Ramos (cell line): ENCODE measurements around the gene GPRIN2.
"Not testable (repeated sequence)": the region's sequence is repeated elsewhere in the genome, so short reads cannot be mapped to it uniquely, and the experiment has no call there.

Source experiments
- in situ Hi-C: fragments of 300-500 bp; cut with MboI; formaldehyde crosslinking; loops from one replicate; pipeline ENCODE4 v1.14.3; 2022; ENCODE audit warnings: low sequenced_read_pairs; ENCODE audit not compliant: unreplicated experiment

The GPRIN2 gene

DNA sequence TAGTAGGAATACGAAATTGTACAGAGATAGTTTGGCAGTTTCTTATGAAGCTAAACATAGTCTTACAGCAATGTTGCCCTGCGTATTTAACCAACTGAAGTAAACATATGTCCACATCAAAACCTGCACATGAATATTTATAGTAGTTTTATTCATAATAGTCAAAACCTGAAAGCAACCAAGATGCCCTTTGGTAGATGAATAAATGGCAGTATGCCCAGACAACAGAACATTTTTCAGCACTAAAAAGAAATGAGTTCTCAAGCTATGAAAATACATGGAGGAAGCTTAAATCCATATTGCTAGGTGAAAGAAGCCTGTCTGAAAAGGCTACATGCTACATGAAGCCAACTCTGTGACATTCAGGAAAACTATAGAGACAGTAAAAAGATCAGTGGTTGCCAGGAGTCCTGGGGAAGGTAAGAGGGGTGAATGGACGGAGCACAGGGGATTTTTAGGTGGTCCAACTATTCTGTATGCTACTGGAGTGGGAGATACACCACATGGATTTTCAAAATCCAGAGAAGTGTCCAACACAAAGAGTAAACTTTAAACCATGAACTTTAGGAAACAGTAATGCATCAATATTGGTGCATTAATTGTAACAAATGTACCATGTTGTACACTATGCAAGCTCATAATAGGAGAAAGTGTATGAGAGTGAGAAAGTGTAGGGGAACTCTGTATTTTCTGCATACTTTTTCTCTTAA is 17.6 kb downstream of the GPRIN2 start:
- in situ Hi-C loops: no loop called here

DNA sequence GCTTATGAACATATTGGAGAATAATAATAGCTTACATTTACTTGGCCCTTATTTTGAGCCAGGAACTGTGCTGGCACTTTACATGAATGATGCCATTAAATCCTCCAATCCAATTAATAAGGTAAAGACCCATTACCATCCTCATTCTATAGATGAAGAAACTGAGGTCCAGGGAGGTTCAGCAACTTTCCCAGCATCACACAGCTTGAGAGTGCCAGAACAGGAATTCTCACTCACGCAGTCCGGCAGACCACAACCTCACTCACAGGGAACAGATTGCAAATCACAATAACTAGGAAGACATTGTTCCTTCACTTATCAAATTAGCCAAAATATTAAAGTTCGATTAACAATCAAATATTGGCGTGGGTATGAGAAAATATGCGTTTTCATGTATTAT is 18.3 kb downstream of the GPRIN2 start:
- in situ Hi-C loops: no loop called here

DNA sequence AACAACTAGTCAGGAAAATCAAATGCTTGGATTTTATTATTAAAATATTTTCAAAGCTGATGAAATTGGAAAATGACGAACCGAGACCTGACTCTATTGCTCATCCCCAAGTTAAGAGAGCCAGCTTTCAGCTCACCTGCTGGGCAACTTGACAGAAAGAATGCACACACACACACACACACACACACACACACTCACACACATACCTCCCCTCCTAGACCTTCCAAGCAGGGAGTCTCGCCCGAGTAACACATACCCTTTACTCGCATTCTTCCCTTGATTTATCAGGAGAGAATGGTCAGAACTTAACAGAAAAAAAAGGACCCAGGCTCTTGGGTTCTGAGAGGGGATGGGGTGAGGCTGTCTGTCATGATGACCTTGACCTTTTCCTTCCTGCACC is 19.1 kb downstream of the GPRIN2 start:
- in situ Hi-C loops: no loop called here

DNA sequence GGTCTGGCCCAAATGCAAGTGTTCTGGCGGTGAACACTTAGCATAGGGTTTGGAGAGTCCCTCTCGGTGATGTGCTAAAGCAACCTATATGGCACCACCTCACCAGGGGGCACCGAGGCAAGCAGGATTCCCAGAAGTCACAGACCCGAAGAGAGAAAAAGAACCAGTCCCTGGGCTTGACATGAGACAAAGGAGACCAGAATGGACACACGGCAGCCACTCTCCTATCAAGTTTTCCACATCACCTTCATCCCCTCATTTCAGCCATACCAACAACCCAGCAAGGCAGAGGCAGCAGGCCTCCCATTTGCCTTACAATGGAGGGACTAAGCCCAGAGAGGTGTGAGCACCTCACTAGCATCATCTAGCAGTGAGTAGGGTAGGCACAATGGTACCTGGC is 19.7 kb downstream of the GPRIN2 start:
- in situ Hi-C loops: no loop called here

DNA sequence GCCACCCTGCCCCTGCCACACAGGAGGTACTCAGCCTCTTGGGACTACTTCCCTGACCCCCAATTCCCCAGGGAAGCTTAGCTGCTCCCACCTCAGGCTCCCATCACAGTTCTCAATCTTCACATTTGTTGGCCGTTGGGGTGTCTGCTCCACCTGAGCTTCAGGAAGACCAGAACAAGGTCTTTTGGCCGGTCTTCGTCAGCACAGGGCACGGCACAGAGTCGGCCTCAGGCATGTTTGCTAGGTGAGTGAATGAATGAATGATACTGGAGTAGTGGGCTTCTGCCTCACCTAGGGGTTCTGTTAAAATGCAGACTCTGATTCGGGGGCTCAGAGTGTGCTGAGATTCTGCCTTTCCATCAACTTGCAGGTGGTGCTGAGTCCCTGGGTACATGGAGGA is 20.3 kb downstream of the GPRIN2 start:
- in situ Hi-C loops: no loop called here

DNA sequence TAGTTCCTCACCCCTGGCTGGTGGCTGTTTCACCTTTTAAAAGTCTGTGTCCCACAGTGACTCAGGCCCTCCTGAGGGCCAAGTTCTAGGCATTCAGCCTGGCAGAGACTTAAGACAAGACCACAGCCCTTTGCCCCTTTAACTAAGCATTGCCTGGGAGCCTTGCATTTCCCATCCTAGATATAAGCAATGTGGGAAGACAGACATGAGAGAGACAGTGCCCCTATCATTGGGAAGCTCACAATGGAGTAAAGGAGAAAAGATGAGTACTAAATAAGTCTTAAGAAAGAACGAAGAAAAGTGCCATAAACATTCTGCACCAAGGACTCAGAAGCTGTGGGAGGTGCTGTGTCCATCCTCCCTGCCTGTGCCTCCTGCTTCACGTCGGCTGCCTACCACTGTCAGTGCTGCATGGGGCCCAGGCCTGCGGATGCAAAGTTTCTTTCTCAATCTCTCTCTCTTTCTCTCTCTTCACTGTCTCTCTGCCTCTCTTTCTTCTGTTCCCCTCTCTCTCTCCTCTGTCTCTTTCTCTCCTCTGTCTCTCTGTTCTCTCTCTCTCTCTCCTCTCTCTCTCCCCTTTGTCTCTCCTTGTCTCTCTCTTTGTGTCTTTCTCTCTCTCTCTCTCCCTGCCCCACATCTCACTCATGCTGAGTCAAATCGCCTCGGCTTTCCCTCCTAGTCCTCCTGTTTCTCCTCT is 21.5 kb downstream of the GPRIN2 start:
- in situ Hi-C loops: no loop called here

DNA sequence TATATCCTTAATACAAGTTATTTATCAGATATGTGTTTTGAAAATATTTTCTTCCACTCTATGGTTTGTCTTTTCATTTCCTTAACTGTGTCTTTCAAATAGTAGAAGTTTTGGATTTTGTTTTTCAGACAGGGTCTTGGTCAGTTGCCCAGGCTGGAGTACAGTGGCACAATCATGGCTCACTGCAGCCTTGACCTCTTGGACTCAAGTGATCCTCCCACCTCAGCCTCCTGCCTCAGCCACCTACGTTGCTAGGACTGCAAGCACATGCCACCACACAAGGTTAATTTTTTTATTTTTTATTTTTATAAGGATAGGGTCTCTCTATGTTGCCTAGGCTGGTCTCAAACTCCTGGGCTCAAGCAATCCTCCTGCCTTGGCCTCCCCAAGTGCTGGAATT is 24.2 kb downstream of the GPRIN2 start:
- in situ Hi-C loops: not testable (repeated sequence)

DNA sequence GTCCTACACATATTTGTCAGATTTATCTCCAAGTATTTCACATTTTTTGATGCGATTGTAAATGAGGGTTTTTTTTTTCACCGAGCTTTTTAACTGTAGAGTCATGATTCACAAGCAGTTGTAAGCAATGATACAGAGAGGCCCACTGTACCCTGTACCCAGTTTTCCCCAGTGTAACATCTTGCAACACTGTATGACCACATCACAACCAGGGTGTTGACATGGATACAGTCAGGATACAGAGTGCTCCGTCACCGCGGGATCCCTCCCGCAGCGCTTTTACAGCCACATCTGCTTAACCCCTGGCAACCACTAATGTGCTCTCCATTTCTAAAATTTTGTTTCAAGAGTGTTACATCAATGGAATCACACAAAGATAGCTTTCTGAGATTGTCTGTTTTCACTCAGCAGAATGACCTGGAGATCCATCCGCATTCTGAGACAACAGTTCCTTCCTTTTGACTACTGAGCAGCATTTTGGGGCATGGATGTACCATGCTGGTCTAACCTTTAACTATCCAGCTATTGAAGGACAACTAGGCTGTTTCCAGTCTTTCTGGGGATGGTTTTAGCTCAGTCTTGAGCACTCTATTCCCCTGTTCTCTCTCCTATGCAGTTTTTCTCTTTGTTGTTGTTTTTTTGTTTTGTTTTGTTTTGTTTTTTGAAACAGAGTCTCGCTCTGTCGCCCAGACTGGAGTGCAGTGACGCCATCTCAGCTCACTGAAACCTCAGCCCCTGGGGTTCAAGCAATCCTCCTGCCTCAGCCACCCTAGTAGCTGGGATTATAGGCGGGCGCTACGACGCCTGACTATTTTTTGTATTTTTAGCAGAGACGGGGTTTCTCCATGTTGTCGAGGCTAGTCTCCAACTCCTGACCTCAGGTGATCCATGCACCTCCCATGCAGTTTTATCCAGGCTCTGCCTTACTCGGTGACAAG is 25.9 kb downstream of the GPRIN2 start:
- in situ Hi-C loops: no loop called here

DNA sequence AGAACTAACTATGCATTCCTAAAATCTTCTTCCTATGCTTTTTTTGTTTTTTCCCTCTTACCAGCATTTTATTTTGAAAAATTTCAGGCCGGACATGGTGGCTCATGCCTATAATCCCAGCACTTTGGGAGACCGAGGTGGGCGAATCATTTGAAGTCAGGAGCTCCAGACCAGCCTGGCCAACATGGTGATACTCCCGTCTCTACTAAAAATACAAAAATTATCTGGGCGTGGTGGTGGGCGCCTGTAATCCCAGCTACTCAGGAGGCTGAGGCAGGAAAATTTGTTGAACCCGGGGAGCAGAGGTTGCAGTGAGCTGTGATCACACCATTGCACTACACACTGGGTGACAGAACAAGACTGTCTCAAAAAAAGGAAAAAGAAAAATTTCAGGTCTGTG is 26.7 kb downstream of the GPRIN2 start:
- in situ Hi-C loops: not testable (repeated sequence)

DNA sequence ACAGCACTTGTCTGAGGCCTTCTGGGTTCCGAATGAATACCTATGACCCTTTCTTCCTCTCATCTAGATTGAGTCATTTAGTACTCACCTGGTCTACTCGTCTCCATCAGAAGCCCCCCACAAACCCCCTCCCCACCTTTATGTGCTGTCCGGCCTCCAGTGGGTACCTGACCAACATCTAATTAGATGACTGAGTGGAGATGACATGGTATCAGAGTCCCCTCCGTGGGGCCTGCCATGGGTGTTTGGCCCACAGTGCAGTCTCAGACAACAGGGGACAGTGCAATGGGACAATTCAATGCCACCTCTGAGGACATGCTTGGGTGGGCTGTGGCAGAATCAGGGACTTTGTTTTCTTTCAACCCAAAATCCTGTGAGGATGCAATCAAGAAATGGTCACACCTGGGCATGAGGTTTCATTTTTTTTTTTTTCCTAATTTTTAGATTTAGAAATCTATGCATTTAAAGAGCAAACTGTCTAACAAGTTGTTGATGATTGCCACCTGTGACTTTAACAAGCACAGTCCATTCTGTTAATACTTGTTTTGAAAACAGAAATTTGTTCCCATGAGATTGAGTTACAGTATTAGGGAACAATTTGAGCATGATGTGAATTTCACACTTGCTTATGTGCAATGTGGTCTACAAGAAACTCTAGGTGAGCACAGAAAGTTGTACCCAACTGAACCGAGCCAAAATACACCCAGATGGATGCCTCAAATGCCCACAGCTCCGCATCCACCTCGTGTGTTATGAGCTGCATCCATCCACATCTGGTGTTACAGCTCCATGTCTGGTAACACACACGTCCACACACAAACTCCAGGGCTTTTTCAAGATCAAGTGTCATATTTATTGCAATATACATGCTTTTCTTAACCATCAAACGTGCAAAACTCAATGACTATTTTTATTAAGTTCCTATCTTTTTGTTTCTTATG is 27.5 kb downstream of the GPRIN2 start:
- in situ Hi-C loops: no loop called here

DNA sequence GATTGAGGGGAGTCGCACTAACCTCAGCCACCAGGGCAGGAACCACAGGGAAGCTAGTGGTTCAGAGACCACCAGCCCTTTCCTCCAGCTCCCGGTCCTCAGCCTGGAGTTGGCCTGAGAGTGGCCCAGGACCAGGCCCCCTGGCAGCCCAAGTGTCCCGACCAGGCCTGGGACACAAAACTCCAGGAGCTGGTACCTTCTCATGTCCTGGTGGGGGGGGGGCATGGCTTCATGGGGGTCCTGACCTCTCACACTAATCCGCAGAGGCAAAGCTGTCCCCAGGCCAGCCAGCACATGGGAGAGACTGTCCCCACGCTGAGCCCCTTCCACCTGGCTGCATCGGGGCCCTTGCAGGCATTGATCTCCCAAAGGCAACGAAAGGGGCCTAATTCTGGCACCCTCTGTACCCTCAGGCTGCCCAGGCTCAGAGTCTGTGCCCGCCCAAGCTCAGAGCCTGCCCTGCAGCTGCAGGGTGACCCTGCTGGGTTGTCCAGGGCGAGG is 28.2 kb downstream of the GPRIN2 start:
- in situ Hi-C loops: no loop called here

DNA sequence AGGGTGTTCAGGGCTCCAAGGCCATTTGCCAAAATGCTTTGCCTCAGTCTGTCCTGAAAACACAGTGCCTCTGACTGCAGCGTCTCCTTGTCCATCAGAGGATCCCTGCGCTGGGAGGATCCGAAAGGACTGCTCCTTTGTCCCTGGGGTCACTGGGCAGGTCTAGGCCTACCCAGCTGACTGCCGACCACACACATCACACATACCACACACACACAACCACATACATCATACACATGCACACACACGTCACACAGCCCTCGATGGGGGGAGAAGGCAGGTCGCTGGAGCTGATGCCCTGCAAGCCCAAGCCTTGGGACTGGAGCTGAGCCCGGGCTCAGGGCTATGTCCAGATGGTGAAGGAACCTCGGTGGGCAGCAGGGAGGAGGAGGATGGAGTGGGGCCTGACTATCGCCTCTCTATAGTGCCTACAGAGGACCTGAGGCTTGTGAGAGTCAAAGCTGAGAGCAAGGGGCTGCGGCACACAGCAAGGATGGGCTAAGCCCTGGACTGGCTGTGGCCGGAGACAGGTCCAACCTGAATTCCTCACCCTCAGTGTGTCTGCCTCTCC is 29.1 kb downstream of the GPRIN2 start:
- in situ Hi-C loops: no loop called here

DNA sequence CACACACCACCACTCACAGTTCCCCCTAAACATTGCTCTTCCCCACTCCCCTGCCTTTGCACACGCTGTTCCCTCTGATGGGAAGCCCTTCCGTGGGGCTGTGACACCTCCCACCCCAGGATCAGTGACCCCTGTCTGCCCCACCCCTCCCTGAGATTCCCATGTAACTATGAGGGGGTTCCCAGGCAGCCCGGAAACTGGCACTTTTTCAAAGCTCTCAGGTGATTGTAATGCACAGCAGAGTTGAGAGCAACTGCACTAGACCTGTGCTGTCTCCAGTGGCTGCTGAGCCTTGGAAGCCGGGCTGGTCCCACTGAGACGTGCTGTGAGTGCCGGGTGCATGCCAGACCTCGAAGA is 29.8 kb downstream of the GPRIN2 start:
- in situ Hi-C loops: no loop called here

DNA sequence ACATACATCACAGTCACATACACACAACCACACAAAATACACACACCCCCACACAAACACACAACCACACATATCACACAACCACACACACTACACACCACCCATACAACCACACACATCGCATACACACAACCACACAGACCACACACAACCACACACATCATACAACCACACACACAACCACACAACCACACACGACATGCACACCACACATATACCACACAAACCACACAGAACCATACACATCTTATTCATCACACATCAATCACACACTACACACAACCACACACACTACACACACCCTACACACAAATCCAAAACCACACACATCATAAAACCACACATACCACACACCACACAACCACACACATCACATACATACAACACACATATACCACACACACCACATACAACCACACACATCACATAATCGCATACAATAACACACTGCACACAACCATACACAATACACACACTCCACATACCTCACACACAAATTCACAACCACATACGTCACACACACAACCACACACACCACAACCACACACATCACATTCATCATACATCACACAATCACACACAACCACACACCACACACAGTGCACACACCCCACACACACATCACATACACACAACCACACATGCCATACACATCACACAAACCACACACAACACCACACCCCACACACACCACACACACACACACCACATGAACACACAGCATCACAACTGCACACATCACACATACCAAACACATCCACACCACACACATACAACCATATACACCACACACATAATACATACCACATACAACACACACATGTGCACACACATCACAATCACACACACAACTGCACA is 30.4 kb downstream of the GPRIN2 start:
- in situ Hi-C loops: no loop called here

DNA sequence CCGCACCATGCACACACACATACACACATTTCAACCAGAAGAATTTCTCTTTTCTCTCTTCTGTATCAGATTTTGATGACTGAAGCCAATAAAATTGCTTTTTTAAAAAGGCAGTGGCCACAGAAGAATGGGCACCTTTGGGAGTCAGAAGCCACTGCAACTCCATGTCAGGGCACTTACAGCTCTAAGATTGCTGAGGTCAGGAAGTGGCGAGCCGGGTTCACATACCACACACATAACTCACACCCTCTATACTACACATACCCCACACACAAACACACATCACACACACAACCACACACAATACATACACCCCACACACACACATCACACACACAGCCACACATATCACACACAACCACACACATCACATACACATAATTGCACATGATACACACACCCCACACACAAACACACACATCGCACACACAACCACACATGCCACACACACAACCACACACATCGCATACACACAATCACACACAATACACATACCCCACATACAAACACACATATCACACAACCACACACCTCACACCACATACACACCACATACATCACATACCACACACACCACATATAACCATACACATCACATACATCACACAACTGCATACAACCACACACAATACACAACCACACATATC is 31.2 kb downstream of the GPRIN2 start:
- in situ Hi-C loops: no loop called here

DNA sequence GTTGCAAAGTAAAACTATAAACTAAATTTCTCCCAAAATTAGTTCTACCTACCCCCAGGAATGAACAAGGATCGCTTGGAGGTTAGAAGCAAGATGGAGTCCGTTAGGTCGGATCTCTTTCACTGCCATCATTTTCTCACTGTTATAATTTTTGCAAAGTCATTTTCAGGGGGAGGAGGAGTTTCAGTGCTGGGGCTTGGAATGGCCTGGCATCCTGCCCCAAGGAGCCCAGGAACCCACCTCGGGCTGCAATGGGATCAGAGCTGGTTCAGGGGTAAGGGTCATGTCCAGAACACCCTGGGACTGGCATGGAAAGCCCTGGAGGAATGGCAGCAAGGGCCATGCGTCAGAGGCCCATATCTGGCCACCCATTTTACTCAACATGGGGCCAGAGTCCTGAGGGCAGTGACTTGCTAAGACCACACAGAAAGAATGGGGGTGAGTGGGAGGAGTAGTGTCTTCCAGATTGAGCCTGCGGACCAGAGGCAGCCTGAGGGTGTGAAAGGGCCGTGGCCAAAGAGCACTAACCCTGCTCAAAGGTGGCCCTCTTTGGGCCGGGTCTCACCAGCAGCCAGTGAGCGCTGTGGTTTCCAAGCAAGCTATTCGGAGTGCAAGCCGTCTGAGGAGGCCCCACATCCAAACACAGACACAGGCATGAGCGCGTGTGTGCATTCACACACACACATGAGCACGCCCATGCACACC is 31.8 kb downstream of the GPRIN2 start:
- in situ Hi-C loops: no loop called here

DNA sequence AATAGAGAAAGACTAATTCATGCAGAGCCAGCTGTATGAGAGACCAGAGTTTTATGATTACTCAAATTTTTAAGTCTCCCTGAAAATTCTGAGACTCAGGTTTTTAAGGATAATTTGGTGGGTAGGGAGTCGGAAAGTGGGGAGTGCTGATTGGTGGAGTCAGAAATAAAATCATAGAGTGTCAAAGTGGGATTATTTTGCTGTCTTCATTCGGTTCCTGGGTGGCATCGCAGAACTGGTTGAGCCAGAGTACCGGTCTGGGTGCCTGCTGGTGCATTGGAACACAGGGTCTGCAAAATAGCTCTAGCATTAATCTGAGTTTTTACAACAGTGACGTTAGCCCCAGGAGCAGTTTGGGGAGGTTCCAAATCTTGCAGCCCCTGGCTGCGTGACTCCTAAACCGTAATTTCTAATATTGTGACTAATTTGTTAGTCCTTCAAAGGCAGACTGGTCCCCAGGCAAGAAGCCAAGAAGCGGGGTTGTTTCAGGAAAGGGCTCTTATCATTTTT is 32.4 kb downstream of the GPRIN2 start:
- in situ Hi-C loops: no loop called here
